Naive thymus-derived CD4-positive, alpha-beta T cell (primary cell): Measurements from ENCODE around the gene S100A4. TPM values are rescaled to one million over a fixed set of nuclear protein-coding genes. Genes with fewer than 3 reads are reported as not detected.
"Not testable (repeated sequence)": the region's sequence is repeated elsewhere in the genome, so short reads cannot be mapped to it uniquely, and the experiment has no call there.

Experiments
- ATAC-seq: fragments of 150-1000 bp; cut with Tn5 transposase; 2 replicates; pipeline ENCODE4 v1.10.0; 2021; ENCODE audit warnings: mild to moderate bottlenecking, moderate library complexity
- CTCF ChIA-PET: fragments of 350-600 bp; sonication (Branson Sonifier 250); formaldehyde crosslinking; loops from one replicate; lab custom pipeline; 2021; ENCODE audit warnings: antibody characterized with exemption; lab: Charles Lee
- POLR2A ChIA-PET: fragments of 350-600 bp; sonication (Branson Sonifier 250); formaldehyde crosslinking; loops from one replicate; lab custom pipeline; 2021; ENCODE audit warnings: antibody characterized with exemption, inconsistent platforms; lab: Charles Lee
- DNase-seq, 9 donors: peaks; one replicate each; pipeline versions ENCODE4 v3.0.0 to v3.0.0-alpha.2; 2020 to 2022; ENCODE audit warnings: mixed read lengths in 1 of 9
- H3K27ac ChIP-seq: one replicate; pipeline ENCODE4 v1.7.0; 2013; ENCODE audit warnings: mild to moderate bottlenecking, low read depth, low read length, moderate library complexity
- H3K27me3 ChIP-seq, 2 donors: one replicate each; pipeline ENCODE4 v1.7.0; 2013; ENCODE audit warnings: low read length in 2 of 2, mild to moderate bottlenecking in 2 of 2, moderate library complexity in 2 of 2; ENCODE audit not compliant: control insufficient read depth in 2 of 2, insufficient read depth in 2 of 2
- H3K36me3 ChIP-seq, 3 experiments: 1 replicate in 2 of 3; 2 replicates in 1 of 3; pipeline ENCODE4 v1.7.0; 2013; ENCODE audit warnings: low read length in 3 of 3, mild to moderate bottlenecking in 3 of 3, moderate library complexity in 1 of 3; ENCODE audit not compliant: insufficient read depth in 3 of 3, control insufficient read depth in 2 of 3
- H3K4me1 ChIP-seq, 2 donors: one replicate each; pipeline ENCODE4 v1.7.0; 2013; ENCODE audit warnings: low read length in 2 of 2, mild to moderate bottlenecking in 2 of 2, moderate library complexity in 1 of 2; ENCODE audit not compliant: control insufficient read depth in 2 of 2, insufficient read depth in 2 of 2
- H3K4me3 ChIP-seq: 2 replicates; pipeline ENCODE4 v1.7.0; 2013; ENCODE audit warnings: mild to moderate bottlenecking, low read length
- H3K9me3 ChIP-seq, 3 experiments: 1 replicate in 2 of 3; 2 replicates in 1 of 3; pipeline ENCODE4 v1.7.0; 2013; ENCODE audit warnings: low read length in 3 of 3; ENCODE audit not compliant: control insufficient read depth in 2 of 3
- H3K27ac Mint-ChIP-seq, 9 donors: one replicate each; pipeline ENCODE4 v1.8.0; 2020 to 2022; ENCODE audit warnings: mixed read lengths in 9 of 9, mild to moderate bottlenecking in 8 of 9, moderate library complexity in 5 of 9, inconsistent platforms in 2 of 9
- H3K27me3 Mint-ChIP-seq, 5 donors: one replicate each; pipeline ENCODE4 v1.8.0; 2021 to 2022; ENCODE audit warnings: mixed read lengths in 5 of 5, mild to moderate bottlenecking in 1 of 5
- H3K36me3 Mint-ChIP-seq, 5 donors: one replicate each; pipeline ENCODE4 v1.8.0; 2020 to 2022; ENCODE audit warnings: mixed read lengths in 5 of 5, mild to moderate bottlenecking in 3 of 5, inconsistent platforms in 1 of 5
- H3K4me1 Mint-ChIP-seq, 7 donors: one replicate each; pipeline ENCODE4 v1.8.0; 2020 to 2022; ENCODE audit warnings: mixed read lengths in 7 of 7, mild to moderate bottlenecking in 3 of 7, inconsistent platforms in 1 of 7
- H3K4me3 Mint-ChIP-seq, 10 donors: one replicate each; pipeline ENCODE4 v1.8.0; 2020 to 2022; ENCODE audit warnings: mild to moderate bottlenecking in 10 of 10, mixed read lengths in 10 of 10, moderate library complexity in 6 of 10, inconsistent platforms in 2 of 10
- H3K9me3 Mint-ChIP-seq, 11 donors: one replicate each; pipeline ENCODE4 v1.8.0; 2020 to 2022; ENCODE audit warnings: mixed read lengths in 11 of 11, mild to moderate bottlenecking in 4 of 11, inconsistent platforms in 1 of 11, moderate library complexity in 1 of 11
- intact Hi-C, 2 donors: fragments of 100-400 bp; cut with micrococcal nuclease; formaldehyde crosslinking; loops; one replicate each; pipeline ENCODE4 v1.15.1; 2023
- polyA plus RNA-seq, 2 donors: library from polyadenylated mRNA; unstranded; fragments of 300-500 nt; fragmentation: Illumina TruSeq; gene quantifications; one replicate each; pipeline ENCODE4 v1.2.3, GENCODE V29; 2021
- total RNA-seq, 6 experiments: library from RNA in 5 of 6; stranded (reverse) in 5 of 6; gene quantifications; 1 replicate in 5 of 6; 2 replicates in 1 of 6; pipeline ENCODE4 v1.2.3 and lab custom pipeline; 2021 to 2026

The S100A4 gene
- total and polyA plus RNA-seq, 7 experiments from 2014 or later: 54.0 to 766 (median 259) TPM

DNA sequence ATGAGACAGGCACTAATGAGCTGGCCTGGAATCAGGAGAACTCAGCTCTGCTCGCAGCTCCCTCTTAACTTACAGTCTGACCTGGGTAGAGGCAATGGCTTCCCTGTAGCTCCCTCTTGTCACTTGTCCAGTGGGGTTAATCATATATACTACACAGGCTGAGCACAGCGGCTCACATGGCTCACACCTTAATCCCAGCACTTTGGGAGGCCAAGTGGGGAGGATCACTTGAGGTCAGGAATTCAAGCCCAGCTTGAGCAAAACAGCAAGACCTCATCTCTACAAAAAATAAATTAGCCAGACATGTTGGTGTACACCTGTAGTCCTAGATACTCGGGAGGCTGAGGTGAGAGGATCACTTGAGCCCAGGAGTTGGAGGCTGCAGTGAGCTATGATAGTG, 14.0 kb downstream of the S100A4 start:
- Histone ChIP-seq H3K27ac (peak overlapping the region; percentile 30), H3K4me3 (no peak overlapping the region), H3K36me3 (peaks cover 0 to 3% (median 0%) of the 10 kb centered on the region in 3 experiments), H3K4me1 (peaks cover 47 to 52% of the 10 kb centered on the region in 2 donors), H3K9me3 (no peaks in the 10 kb centered on the region), H3K27me3 (no peaks in the 10 kb centered on the region)
- Mint-ChIP-seq H3K4me1 (peaks cover 44 to 64% (median 53%) of the 10 kb centered on the region in 7 donors), H3K27ac (peak overlapping the region; percentile 57 to 99 (median 94)), H3K36me3 (peaks cover 0 to 24% (median 0%) of the 10 kb centered on the region in 5 donors), H3K27me3 (no peaks in the 10 kb centered on the region), H3K4me3 (peak overlapping the region in 4 of 10 donors; percentile 29 to 96 (median 32)), H3K9me3 (no peaks in the 10 kb centered on the region)
- intact Hi-C loops: loop anchor here (2.0 to 10.0 kb wide), 6 partner anchors 15 to 463 kb away; partner anchors contain the start of genes CHTOP (in 1 of the 2), CREB3L4 (in 1 of the 2), ILF2 (in 1 of the 2) and RPS27 (in 1 of the 2)
- POLR2A ChIA-PET: interaction anchor here (0.9 to 7.3 kb wide), 10 partner anchors 11 to 102 kb away, joined by 3 to 268 read pairs (median 8); partner anchors contain the start of genes CHTOP, S100A2, S100A4 and S100A5
- ATAC-seq (no peak), DNase-seq (no peak)
- CTCF ChIA-PET: interaction anchor here (0.6 to 6.1 kb wide), 14 partner anchors 9 to 179 kb away, joined by 3 to 139 read pairs (median 4); partner anchors contain the start of genes S100A2, S100A4 and S100A5

DNA sequence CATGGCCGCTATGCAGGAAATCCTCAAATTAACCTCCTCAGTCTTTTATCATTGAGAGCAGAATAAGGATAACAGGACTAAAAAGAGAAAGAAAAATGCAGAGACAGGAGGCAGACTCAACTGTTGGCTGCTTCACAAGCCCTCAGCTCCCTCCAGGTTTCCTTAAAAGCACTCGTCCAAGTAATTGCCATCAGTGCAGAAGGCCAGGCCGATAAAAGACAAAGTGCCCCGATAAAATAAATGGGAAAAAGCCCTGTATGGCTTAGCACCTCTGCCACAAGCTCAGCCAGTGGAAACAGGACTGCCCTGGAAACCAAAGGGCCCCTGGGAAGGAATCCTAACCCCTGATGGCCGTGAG, 17.9 kb downstream of the S100A4 start:
- H3K27me3 Mint-ChIP-seq: no peaks in the 10 kb centered on the region
- no peak for ATAC-seq
- Histone ChIP-seq H3K36me3 (no peaks in the 10 kb centered on the region), H3K9me3 (no peaks in the 10 kb centered on the region), H3K4me1 (peaks cover 15 to 20% of the 10 kb centered on the region in 2 donors), H3K27ac (no peak overlapping the region), H3K4me3 (no peak overlapping the region), H3K27me3 (no peaks in the 10 kb centered on the region)
- no peak overlapping the region for H3K27ac Mint-ChIP-seq
- no peak for DNase-seq
- H3K4me3 Mint-ChIP-seq: no peak overlapping the region
- H3K4me1 Mint-ChIP-seq: peaks cover 14 to 31% (median 20%) of the 10 kb centered on the region in 7 donors
- peaks cover 0 to 6% (median 0%) of the 10 kb centered on the region in 5 donors for H3K36me3 Mint-ChIP-seq
- CTCF ChIA-PET: interaction anchor here (1.0 kb wide), 1 partner anchor 40 kb away, joined by 4 read pairs; no protein-coding TSS in a partner anchor
- intact Hi-C loops: no loop called here
- H3K9me3 Mint-ChIP-seq: no peaks in the 10 kb centered on the region
- POLR2A ChIA-PET: interaction anchor here (1.1 to 1.4 kb wide), 2 partner anchors 8 to 13 kb away, joined by 3 read pairs; partner anchors contain the start of genes S100A5 and S100A6

DNA sequence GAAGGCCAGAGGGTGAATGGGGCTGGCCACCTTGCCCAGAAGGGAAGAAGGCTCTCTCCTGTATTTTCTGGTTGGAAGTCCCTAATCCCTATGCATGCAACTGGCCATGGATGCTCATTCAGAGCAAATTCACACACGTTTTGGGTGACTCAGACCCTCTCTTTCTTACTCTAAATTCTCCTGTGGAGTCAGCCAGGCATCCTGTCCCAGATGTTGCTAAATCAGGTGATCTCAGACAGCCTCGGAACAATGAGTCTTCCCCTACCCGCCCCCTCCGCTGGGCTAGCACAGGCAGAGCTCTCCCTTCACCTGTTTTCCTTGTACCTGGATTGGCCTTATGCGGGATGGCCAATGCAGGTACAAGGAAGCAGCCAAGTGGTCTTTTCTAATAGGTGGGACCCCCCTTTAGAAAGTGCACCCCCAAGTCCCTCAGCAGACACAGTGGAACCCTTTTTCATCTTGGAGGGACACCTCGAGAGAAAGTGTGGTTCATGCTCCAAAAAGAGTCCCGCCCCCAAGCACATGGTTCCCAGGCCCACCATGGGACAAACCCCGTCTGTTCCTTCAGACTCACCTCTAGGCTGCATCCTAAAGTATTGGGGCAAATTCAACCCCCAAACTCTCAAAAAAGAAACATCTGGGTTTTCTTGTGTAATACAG, 18.5 kb downstream of the S100A4 start:
- peaks cover 9 to 31% (median 18%) of the 10 kb centered on the region in 7 donors for H3K4me1 Mint-ChIP-seq
- intact Hi-C loops: no loop called here
- no peak for ATAC-seq
- ChIA-PET CTCF (interaction anchor here (1.0 kb wide), 1 partner anchor 41 kb away, joined by 4 read pairs; no protein-coding TSS in a partner anchor), POLR2A (interaction anchor here (1.4 kb wide), 1 partner anchor 8 kb away, joined by 3 read pairs; the partner anchor contains the start of gene S100A6)
- H3K9me3 Mint-ChIP-seq: no peaks in the 10 kb centered on the region
- H3K27ac ChIP-seq: no peak overlapping the region
- no peaks in the 10 kb centered on the region for H3K9me3 ChIP-seq
- no peaks in the 10 kb centered on the region for H3K36me3 ChIP-seq
- H3K27ac Mint-ChIP-seq: no peak overlapping the region
- H3K27me3 ChIP-seq: no peaks in the 10 kb centered on the region
- H3K4me3 ChIP-seq: no peak overlapping the region
- peaks cover 10 to 15% of the 10 kb centered on the region in 2 donors for H3K4me1 ChIP-seq
- DNase-seq: no peak
- H3K4me3 Mint-ChIP-seq: no peak overlapping the region
- peaks cover 0 to 6% (median 0%) of the 10 kb centered on the region in 5 donors for H3K36me3 Mint-ChIP-seq
- H3K27me3 Mint-ChIP-seq: no peaks in the 10 kb centered on the region

DNA sequence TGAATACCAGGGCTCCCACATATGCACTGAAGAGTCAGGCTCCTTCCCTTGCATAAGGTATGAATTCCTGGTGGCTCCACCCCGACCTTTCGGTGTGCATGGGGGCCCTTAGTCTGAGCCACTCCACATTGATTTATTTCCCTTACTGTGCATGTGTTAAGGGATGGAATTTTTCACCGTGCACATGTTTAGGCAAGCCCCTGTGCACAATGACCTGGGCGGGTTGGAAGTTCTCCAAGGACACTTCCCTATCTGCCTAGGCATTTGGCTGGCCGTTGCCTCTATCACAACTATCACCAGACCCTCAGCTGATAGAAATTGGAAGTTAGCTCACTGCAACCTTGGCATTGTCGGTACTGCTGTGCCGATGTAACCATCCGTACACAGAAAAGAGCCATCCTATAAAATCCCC, 19.5 kb downstream of the S100A4 start:
- H3K4me1 ChIP-seq: peaks cover 0 to 5% of the 10 kb centered on the region in 2 donors
- no peaks in the 10 kb centered on the region for H3K27me3 ChIP-seq
- H3K9me3 ChIP-seq: no peaks in the 10 kb centered on the region
- Mint-ChIP-seq H3K4me3 (no peak overlapping the region), H3K4me1 (peaks cover 2 to 20% (median 9%) of the 10 kb centered on the region in 7 donors), H3K36me3 (peaks cover 0 to 6% (median 0%) of the 10 kb centered on the region in 5 donors), H3K27ac (peak overlapping the region in 3 of 9 donors; percentile 13 to 29 (median 26)), H3K27me3 (no peaks in the 10 kb centered on the region), H3K9me3 (no peaks in the 10 kb centered on the region)
- no peaks in the 10 kb centered on the region for H3K36me3 ChIP-seq
- intact Hi-C loops: no loop called here
- CTCF ChIA-PET: interaction anchor here (0.6 to 1.3 kb wide), 5 partner anchors 9 to 675 kb away, joined by 3 to 4 read pairs (median 3); no protein-coding TSS in a partner anchor
- H3K27ac ChIP-seq: no peak overlapping the region
- POLR2A ChIA-PET: interaction anchor here (1.4 to 1.6 kb wide), 2 partner anchors 9 to 20 kb away, joined by 3 to 5 read pairs; partner anchors contain the start of genes S100A4 and S100A6
- DNase-seq (no peak), ATAC-seq (no peak)
- no peak overlapping the region for H3K4me3 ChIP-seq

DNA sequence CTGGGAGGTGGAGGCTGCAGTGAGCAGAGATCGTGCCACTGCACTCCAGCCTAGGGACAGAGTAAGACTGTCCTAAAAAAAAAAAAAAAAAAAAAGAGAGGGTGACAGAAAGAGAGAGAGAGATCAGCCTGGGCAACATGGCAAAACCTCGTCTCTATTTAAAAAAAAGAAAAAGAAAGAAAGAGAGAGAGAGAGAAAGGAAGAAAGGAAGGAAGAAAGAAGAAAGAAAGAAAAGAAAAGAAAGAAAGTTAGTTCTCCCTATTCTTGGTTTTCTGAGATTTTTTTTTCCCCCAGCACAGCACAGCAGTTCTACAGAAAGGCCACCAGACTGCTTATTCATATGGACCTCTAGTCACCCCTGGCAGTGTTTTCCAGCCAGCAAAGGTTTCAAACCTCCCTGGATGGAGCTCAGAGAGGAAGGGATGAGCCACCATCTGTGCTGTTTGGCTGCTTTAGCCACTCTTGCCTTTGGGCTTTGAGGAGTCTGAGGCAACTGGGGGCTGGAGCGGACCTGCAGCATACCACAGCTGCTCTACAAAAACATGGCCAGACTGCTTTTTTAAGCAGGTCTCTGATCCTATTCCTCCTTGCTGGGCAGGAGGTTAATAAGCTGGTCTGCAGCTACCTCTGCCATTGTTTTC, 20.4 kb downstream of the S100A4 start:
- no peaks in the 10 kb centered on the region for H3K27me3 Mint-ChIP-seq
- peaks cover 0 to 15% (median 8%) of the 10 kb centered on the region in 7 donors for H3K4me1 Mint-ChIP-seq
- CTCF ChIA-PET: interaction anchor here (0.6 to 1.4 kb wide), 5 partner anchors 8 to 223 kb away, joined by 3 to 5 read pairs (median 3); no protein-coding TSS in a partner anchor
- H3K9me3 Mint-ChIP-seq: no peaks in the 10 kb centered on the region
- peaks cover 0 to 3% (median 0%) of the 10 kb centered on the region in 5 donors for H3K36me3 Mint-ChIP-seq
- Histone ChIP-seq H3K27ac (no peak overlapping the region), H3K27me3 (no peaks in the 10 kb centered on the region), H3K9me3 (no peaks in the 10 kb centered on the region), H3K4me3 (no peak overlapping the region), H3K4me1 (no peaks in the 10 kb centered on the region), H3K36me3 (no peaks in the 10 kb centered on the region)
- no peak for DNase-seq
- H3K4me3 Mint-ChIP-seq: no peak overlapping the region
- intact Hi-C loops: no loop called here
- H3K27ac Mint-ChIP-seq: peak overlapping the region in 1 of 9 donors; percentile 33
- no peak for ATAC-seq
- POLR2A ChIA-PET: interaction anchor here (0.5 to 1.6 kb wide), 3 partner anchors 16 to 452 kb away, joined by 3 to 5 read pairs (median 3); partner anchors contain the start of genes JTB, S100A4 and S100A5

DNA sequence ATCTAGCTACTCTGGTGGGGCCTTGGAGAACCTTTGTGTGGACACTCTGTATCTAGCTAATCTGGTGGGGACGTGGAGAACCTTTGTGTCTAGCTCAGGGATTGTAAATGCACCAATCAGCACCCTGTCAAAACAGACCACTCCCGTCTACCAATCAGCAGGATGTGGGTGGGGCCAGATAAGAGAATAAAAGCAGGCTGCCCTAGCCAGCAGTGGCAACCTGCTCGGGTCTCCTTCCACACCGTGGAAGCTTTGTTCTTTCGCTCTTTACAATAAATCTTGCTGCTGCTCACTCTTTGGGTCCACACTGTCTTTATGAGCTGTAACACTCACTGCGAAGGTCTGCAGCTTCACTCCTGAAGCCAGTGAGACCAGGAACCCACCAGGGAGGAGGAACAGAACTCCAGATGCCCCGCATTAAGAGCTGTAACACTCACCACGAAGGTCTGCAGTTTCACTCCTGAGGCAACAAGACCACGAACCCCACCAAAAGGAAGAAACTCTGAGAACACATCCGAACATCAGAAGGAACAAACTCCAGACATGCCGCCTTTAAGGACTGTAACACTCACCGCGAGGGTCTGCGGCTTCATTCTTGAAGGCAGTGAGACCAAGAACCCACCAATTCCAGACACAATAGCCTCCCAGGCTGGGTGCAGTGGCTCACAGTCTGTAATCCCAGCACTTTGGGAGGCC, 23.1 kb downstream of the S100A4 start:
- intact Hi-C loops, CTCF ChIA-PET, DNase-seq, H3K4me3 ChIP-seq, H3K27me3 Mint-ChIP-seq, H3K36me3 ChIP-seq, H3K9me3 Mint-ChIP-seq, H3K9me3 ChIP-seq, H3K27me3 ChIP-seq, H3K36me3 Mint-ChIP-seq, H3K27ac ChIP-seq, H3K4me1 ChIP-seq, ATAC-seq: not testable (repeated sequence)
- Mint-ChIP-seq H3K4me3 (peak overlapping the region in 3 of 10 donors; percentile 21 to 34 (median 22)), H3K4me1 (peaks cover 0 to 16% (median 6%) of the 10 kb centered on the region in 7 donors), H3K27ac (peak overlapping the region in 1 of 9 donors; percentile 56)
- POLR2A ChIA-PET: interaction anchor here (1.2 kb wide), 1 partner anchor 22 kb away, joined by 4 read pairs; no protein-coding TSS in a partner anchor
